ENCODE results near the gene RBM41.

RBM41 gene

GRCh38 chrX:107076158-107076557, 42.5 kb downstream of the RBM41 start (continued):
- TF ChIP-seq ZNF623 (tag by site-specific recombination; IDR thresholded peaks at IDR 0.05) = peak; percentile 71
- TF ChIP-seq ZNF184 (tag by site-specific recombination; IDR thresholded peaks at IDR 0.05) = no peak
- TF ChIP-seq, protein P1, sequence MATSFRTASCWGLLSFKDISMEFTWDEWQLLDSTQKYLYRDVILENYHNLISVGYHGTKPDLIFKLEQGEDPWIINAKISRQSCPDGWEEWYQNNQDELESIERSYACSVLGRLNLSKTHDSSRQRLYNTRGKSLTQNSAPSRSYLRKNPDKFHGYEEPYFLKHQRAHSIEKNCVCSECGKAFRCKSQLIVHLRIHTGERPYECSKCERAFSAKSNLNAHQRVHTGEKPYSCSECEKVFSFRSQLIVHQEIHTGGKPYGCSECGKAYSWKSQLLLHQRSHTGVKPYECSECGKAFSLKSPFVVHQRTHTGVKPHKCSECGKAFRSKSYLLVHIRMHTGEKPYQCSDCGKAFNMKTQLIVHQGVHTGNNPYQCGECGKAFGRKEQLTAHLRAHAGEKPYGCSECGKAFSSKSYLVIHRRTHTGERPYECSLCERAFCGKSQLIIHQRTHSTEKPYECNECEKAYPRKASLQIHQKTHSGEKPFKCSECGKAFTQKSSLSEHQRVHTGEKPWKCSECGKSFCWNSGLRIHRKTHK (tag by site-specific recombination; IDR thresholded peaks at IDR 0.05) = no peak
- no peak for TF ChIP-seq ZEB2 (tag by site-specific recombination; IDR thresholded peaks at IDR 0.05)
- no peak for TF ChIP-seq BCL6B (tag by site-specific recombination; IDR thresholded peaks at IDR 0.05)
- peak; percentile 83 for TF ChIP-seq ZXDB (tag by site-specific recombination; IDR thresholded peaks at IDR 0.05)
- peak; percentile 53 for TF ChIP-seq ZNF654 (tag by site-specific recombination; IDR thresholded peaks at IDR 0.05; ENCODE audit: low read depth)
- 0 out of 2 replicates have a peak, but pooled peaks have one; percentile 17 for TF ChIP-seq ZNF292 (tag by site-specific recombination; IDR thresholded peaks at IDR 0.05; ENCODE audit: borderline replicate concordance, low read depth)
- TF ChIP-seq ZNF501 (tag by site-specific recombination; IDR thresholded peaks at IDR 0.05) = peak; percentile 33; the same call in 1 of the 2 replicates
- no peak for TF ChIP-seq SCRT2 (tag by site-specific recombination; IDR thresholded peaks at IDR 0.05)
- TF ChIP-seq, protein P2, sequence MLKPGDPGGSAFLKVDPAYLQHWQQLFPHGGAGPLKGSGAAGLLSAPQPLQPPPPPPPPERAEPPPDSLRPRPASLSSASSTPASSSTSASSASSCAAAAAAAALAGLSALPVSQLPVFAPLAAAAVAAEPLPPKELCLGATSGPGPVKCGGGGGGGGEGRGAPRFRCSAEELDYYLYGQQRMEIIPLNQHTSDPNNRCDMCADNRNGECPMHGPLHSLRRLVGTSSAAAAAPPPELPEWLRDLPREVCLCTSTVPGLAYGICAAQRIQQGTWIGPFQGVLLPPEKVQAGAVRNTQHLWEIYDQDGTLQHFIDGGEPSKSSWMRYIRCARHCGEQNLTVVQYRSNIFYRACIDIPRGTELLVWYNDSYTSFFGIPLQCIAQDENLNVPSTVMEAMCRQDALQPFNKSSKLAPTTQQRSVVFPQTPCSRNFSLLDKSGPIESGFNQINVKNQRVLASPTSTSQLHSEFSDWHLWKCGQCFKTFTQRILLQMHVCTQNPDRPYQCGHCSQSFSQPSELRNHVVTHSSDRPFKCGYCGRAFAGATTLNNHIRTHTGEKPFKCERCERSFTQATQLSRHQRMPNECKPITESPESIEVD (tag by site-specific recombination; IDR thresholded peaks at IDR 0.05) = no peak
- TF ChIP-seq ZIC2 (tag by site-specific recombination; IDR thresholded peaks at IDR 0.05) = no peak
- TF ChIP-seq ZNF114 (tag by site-specific recombination; IDR thresholded peaks at IDR 0.05) = no peak
- TF ChIP-seq PRDM10 (tag by site-specific recombination; IDR thresholded peaks at IDR 0.05) = no peak
- TF ChIP-seq, protein P3, sequence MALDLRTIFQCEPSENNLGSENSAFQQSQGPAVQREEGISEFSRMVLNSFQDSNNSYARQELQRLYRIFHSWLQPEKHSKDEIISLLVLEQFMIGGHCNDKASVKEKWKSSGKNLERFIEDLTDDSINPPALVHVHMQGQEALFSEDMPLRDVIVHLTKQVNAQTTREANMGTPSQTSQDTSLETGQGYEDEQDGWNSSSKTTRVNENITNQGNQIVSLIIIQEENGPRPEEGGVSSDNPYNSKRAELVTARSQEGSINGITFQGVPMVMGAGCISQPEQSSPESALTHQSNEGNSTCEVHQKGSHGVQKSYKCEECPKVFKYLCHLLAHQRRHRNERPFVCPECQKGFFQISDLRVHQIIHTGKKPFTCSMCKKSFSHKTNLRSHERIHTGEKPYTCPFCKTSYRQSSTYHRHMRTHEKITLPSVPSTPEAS (tag by site-specific recombination; IDR thresholded peaks at IDR 0.05) = no peak
- no peak for TF ChIP-seq ZNF341 (tag by site-specific recombination; IDR thresholded peaks at IDR 0.05; ENCODE audit: low read depth)
- TF ChIP-seq, protein P4, sequence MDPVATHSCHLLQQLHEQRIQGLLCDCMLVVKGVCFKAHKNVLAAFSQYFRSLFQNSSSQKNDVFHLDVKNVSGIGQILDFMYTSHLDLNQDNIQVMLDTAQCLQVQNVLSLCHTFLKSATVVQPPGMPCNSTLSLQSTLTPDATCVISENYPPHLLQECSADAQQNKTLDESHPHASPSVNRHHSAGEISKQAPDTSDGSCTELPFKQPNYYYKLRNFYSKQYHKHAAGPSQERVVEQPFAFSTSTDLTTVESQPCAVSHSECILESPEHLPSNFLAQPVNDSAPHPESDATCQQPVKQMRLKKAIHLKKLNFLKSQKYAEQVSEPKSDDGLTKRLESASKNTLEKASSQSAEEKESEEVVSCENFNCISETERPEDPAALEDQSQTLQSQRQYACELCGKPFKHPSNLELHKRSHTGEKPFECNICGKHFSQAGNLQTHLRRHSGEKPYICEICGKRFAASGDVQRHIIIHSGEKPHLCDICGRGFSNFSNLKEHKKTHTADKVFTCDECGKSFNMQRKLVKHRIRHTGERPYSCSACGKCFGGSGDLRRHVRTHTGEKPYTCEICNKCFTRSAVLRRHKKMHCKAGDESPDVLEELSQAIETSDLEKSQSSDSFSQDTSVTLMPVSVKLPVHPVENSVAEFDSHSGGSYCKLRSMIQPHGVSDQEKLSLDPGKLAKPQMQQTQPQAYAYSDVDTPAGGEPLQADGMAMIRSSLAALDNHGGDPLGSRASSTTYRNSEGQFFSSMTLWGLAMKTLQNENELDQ (tag by site-specific recombination; IDR thresholded peaks at IDR 0.05; ENCODE audit: low read depth) = no peak
- no peak for TF ChIP-seq ZNF155 (tag by site-specific recombination; IDR thresholded peaks at IDR 0.05)
- no peak for TF ChIP-seq PBX3 (CRISPR knock-in tag; IDR thresholded peaks at IDR 0.05)
- no peak for TF ChIP-seq MZF1 (tag by site-specific recombination; IDR thresholded peaks at IDR 0.05; ENCODE audit: borderline replicate concordance)
- TF ChIP-seq ZNF48 (tag by site-specific recombination; IDR thresholded peaks at IDR 0.05) = no peak
- no peak for TF ChIP-seq ZSCAN5A (tag by site-specific recombination; IDR thresholded peaks at IDR 0.05)
- TF ChIP-seq ZNF600 (tag by site-specific recombination; IDR thresholded peaks at IDR 0.05) = no peak
- no peak for TF ChIP-seq ZNF248 (tag by site-specific recombination; IDR thresholded peaks at IDR 0.05)
- no peak for TF ChIP-seq ZFP41 (tag by site-specific recombination; IDR thresholded peaks at IDR 0.05; ENCODE audit: borderline replicate concordance)
- TF ChIP-seq YY1 (tag by site-specific recombination; IDR thresholded peaks at IDR 0.05) = no peak
- TF ChIP-seq ZNF777 (tag by site-specific recombination; IDR thresholded peaks at IDR 0.05; ENCODE audit: borderline replicate concordance) = no peak

Data from HEK293 (cell line).